Nucleus accumbens (tissue), 56 donors: ENCODE data around the gene ZNF460.

Experiments
- DNase-seq, 56 donors: peaks; one replicate each; lab custom pipeline; 2025; lab: John Stamatoyannopoulos, UW

ZNF460 gene

GRCh38 chr19:57279418-57280164 lies 694 bp upstream of the ZNF460 start:
- DNase-seq = peak in 53 of 56 donors; percentile 62 to 94 (median 83)

GRCh38 chr19:57280962-57281400 lies 696 bp downstream of the ZNF460 start:
- DNase-seq = peak in 2 of 56 donors; percentile 20 to 32

GRCh38 chr19:57282011-57282643 lies 1.8 kb downstream of the ZNF460 start:
- no peak for DNase-seq

GRCh38 chr19:57288373-57288772 lies 8.1 kb downstream of the ZNF460 start:
- DNase-seq = no peak

DNA sequence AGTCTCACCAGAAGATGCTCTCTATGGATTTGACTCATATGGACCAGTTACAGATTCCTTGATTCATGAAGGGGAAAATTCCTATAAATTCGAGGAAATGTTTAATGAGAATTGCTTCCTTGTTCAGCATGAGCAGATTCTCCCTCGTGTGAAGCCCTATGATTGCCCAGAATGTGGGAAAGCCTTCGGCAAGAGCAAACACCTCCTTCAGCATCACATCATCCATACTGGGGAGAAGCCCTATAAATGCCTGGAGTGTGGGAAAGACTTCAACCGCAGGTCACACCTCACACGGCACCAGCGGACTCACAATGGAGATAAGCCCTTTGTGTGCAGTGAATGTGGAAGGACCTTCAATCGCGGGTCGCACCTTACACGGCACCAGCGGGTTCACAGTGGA lies 10.7 kb downstream of the ZNF460 start:
- no peak for DNase-seq

DNA sequence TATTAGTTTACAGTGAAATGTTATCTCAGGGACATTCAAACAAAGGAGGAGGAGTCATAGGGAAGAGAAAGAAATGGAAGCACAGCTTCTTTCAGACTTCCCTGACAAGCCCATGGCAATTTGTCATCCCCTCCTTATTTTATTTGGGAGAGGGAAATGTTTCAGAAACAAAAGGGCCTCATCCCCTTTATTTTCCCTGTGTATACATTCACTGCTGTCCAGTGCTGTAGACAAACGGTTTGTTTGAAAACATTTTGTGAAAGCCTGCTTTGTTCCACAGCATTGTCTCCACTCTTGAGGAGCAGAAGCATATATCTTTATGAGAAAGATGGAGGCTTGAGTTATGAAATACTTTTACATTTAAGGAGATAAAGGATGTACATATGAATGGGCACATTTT lies 12.3 kb downstream of the ZNF460 start:
- no peak for DNase-seq

DNA sequence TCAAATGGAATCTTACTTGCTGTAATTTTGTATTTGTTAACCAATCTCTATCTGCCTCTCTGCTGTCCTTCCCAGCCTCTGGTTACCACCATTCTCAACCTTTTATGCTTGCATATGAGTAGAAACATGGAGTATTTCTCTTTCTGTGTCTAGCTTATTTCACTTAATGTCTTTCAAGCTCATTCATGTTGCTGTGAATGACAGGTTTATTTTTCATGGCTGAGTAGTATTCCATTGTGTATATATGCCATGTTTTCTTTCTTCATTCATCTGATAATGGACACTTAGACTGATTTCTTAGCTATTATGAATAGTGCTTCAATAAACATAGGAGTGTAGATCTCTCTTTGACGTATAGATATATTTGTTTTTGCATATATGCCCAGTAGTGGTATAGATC lies 13.4 kb downstream of the ZNF460 start:
- no peak for DNase-seq

DNA sequence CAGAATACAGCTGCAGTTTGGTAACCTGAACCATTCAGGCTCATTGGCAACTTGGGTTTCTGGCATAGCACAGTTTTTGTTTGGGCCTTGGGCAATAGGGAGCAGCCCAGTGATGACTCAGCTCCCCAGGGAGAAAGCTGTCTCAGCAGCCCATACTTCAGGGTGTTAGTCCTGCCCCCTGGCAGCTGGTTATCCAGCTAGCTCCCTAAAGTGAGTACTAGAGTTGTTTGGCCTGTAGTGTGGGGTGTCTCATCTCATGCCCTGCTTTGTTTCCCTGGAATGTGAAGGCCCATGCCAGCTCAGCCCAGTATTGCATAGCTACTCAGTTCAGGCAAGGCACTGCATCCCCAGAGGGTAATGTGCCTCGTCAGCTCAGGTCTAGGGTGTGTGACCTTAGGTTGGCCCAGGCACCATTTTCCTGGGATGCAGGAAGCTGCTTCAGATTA lies 21.8 kb downstream of the ZNF460 start:
- DNase-seq = peak in 2 of 56 donors; percentile 6 to 11

DNA sequence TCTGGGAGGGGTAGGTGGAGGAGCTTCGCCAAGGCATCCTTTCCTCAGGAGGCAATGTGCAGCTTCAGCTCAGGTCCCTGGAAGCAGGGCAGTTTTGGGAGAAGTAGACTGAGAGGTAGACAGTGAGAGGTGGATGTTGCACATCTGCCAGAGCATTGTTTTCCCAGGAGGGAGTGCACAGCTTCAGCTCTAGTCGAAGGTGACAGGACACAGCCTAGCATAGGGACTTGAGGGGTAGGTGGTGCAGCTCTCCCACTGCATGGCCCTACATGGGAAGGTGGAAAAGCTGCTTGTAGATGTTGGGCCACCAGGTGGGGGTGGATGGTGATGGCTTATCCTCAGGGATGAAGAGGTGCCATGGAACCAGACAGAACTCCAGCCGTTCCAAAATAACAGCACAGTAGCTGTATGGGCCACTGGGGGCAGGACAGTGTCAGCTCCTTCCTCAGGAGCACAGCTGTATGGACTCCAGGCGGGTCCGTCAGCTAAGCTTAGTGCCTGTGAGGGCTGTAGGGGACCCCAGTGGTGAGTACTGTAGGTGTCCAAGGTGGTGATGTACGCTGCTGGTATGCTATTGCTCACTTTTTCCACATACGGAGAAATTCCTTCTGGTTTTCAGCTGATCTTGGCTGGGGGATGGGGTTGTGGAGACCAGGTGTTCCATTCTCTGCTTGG lies 22.6 kb downstream of the ZNF460 start:
- DNase-seq = no peak

DNA sequence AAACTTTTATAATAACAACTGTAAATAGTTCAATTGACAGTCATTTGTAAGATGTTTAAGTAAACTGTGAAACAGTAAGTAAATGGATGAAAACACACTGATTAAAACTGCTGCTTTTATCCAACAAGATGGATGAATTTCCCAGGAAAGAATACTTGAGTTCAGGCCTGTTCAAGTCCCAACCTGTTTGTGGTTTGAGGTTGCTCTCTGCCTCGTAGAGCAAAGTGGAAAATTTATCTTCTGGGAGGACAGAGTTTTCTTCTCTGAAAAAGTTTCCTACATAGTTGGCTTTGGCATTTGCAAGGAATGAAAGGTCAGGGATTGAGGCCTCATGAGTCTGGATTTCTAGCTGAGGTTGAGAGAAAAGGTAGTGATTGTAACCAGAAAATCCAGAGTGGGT lies 24.8 kb downstream of the ZNF460 start:
- DNase-seq = no peak

GRCh38 chr19:57308514-57308913 lies 28.2 kb downstream of the ZNF460 start:
- no peak for DNase-seq

GRCh38 chr19:57310792-57311191 lies 30.5 kb downstream of the ZNF460 start:
- DNase-seq = no peak

GRCh38 chr19:57314146-57314545 lies 33.9 kb downstream of the ZNF460 start:
- no peak for DNase-seq

DNA sequence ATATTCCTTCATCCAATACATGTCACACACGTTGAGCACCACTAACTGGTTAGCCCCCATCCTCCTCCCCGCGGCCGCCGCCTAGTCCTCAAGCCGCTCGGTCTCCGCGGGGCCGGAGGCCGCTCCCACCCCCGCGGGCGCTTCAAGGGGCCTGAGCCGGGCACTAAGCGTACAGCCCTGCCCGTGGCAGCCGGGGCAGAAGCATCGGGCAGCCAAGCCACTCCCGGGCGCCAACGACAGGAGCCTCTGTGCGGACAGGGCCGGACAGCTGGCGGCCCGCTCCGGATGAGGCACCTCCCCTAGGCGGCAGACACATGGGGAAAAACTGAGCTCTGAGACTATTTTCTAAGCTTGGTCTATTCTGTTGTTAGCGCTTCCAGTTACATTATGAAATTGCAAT lies 37.2 kb downstream of the ZNF460 start:
- DNase-seq = peak in 4 of 56 donors; percentile 3 to 17 (median 6)

- no peak for DNase-seq
Observed at GRCh38 chr19:57319869-57320179, 39.5 kb downstream of the ZNF460 start.

DNA sequence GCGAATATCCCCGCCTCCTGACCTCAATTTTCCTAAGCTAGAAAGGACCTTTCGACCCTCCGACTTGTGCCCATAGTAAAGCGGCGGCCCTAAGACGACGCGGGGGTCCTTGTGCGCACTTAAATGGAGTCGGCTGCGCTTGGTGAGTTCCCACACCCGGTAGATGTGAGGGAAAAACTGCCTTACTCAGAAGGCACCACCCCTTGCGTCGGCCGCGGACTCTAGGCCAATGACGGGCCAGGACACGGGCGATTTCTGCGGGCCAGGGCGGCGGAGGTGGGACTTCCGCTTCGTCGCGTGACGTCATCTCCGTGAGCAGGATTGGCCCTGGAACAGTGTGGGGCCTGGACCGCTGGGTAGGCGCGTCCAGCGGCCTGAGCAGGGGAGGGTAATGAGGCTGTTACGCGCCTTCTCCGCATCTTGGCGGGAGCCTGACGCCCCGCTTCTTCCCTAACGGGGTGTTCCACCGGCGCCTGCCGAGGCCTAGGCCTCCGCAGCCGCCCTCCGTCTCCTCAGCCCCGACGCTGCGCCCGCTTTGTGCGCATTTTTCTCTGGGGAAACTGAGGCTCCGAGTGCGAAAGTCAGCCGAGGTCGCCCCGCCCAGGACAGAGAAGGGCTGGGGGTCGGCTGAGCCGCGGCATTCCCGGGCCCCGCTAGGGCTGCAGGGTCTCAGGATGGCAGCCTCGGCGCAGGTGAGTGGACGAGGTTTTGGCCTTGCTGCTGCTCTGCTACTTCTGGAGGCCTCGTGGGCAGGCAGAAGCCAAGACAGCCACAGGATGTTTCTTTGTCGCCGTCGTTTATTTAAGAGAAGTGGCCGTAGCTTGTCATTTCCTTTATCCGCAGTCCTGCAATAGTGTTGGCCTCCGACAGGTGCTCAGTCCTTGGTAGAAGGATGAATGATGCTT lies 40.1 kb downstream of the ZNF460 start, which contains the start of gene ZNF543:
Gene ZNF543, plus strand, starts transcription at position 293 of the 905 bp plus-strand sequence. Its CDS starts 382 bp downstream, at position 675.
- peak; percentile 35 to 97 (median 92) for DNase-seq

- no peak for DNase-seq
Observed at GRCh38 chr19:57321116-57321515, 40.8 kb downstream of the ZNF460 start.

DNA sequence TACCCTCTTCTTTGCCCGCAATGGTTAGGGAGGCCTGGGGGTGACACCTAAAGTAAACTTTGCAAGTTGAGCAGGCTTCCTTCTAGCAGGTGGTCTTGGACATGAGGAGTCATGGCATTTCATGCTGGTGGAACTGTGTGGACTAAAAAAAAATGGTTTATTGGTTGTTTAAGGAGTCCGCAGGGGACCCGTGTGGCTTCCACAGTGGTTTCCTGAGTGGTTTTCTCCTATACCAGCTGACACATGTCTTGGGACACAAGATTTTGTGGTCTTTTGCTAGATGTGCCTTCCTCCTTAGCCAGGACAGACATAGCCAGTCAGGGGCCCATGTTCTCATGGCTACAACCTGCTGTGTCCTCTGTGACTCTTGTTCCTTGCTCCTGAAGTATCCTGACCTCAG lies 41.5 kb downstream of the ZNF460 start:
- no peak for DNase-seq

- no peak for DNase-seq
Observed at GRCh38 chr19:57324992-57325391, 44.7 kb downstream of the ZNF460 start.

DNA sequence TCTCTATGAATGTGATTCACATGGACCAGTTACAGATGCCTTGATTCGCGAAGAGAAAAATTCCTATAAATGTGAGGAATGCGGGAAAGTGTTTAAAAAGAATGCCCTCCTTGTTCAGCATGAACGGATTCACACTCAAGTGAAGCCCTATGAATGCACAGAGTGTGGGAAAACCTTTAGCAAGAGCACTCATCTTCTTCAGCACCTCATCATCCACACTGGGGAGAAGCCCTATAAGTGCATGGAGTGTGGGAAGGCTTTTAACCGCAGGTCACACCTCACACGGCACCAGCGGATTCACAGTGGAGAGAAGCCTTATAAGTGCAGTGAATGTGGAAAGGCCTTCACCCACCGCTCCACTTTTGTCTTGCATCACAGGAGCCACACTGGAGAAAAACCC lies 47.7 kb downstream of the ZNF460 start:
- no peak for DNase-seq
